KMS-11 (cell line): ENCODE data around the gene FAM222A.

Source experiments
- H2AFZ ChIP-seq: fragments of 200-600 bp; sonication (generic); 2 replicates; pipeline ENCODE4 v1.6.1; 2016; ENCODE audit warnings: antibody characterized with exemption, mixed run types, low read depth
- H3K27ac ChIP-seq: fragments of 200-600 bp; sonication (generic); 2 replicates; pipeline ENCODE4 v1.6.1; 2016; ENCODE audit warnings: mild to moderate bottlenecking, mixed run types
- H3K27me3 ChIP-seq: fragments of 200-600 bp; sonication (generic); 2 replicates; pipeline ENCODE4 v1.6.1; 2017; ENCODE audit warnings: mild to moderate bottlenecking, low read depth, mixed run types, moderate library complexity; ENCODE audit not compliant: insufficient read depth
- H3K36me3 ChIP-seq: fragments of 200-600 bp; sonication (generic); 2 replicates; pipeline ENCODE4 v1.6.1; 2017; ENCODE audit warnings: mild to moderate bottlenecking, mixed run types; ENCODE audit not compliant: insufficient read depth
- H3K4me1 ChIP-seq: fragments of 200-600 bp; sonication (generic); 2 replicates; pipeline ENCODE4 v1.6.1; 2016; ENCODE audit warnings: mild to moderate bottlenecking, low read depth, mixed run types; ENCODE audit not compliant: poor library complexity, severe bottlenecking
- H3K4me2 ChIP-seq: fragments of 200-600 bp; sonication (generic); 2 replicates; pipeline ENCODE4 v1.7.0; 2016; ENCODE audit warnings: mild to moderate bottlenecking, mixed run types
- H3K4me3 ChIP-seq: fragments of 200-600 bp; sonication (generic); IDR thresholded peaks from 2 replicates; pipeline ENCODE4 v1.6.1; 2017; ENCODE audit warnings: low read depth, low read length, mixed read lengths; ENCODE audit not compliant: insufficient read depth
- H3K79me2 ChIP-seq: fragments of 200-600 bp; sonication (generic); 2 replicates; pipeline ENCODE4 v1.6.1; 2016; ENCODE audit warnings: low read depth, mixed run types; ENCODE audit not compliant: insufficient read depth
- H3K9ac ChIP-seq: fragments of 200-600 bp; sonication (generic); 2 replicates; pipeline ENCODE4 v1.6.1; 2016; ENCODE audit warnings: mild to moderate bottlenecking, mixed run types
- H4K20me1 ChIP-seq: fragments of 200-600 bp; sonication (generic); 2 replicates; pipeline ENCODE4 v1.6.1; 2016; ENCODE audit warnings: mild to moderate bottlenecking, mixed run types; ENCODE audit not compliant: insufficient read depth
- TF ChIP-seq, protein P1 (sequence below): fragments of 200-600 bp; sonication (generic); conservative IDR thresholded peaks from 2 replicates; pipeline ENCODE4 v1.6.1; 2017; ENCODE audit warnings: low read depth, mild to moderate bottlenecking, antibody characterized with exemption, low read length, moderate library complexity, mixed read lengths

The FAM222A gene

DNA sequence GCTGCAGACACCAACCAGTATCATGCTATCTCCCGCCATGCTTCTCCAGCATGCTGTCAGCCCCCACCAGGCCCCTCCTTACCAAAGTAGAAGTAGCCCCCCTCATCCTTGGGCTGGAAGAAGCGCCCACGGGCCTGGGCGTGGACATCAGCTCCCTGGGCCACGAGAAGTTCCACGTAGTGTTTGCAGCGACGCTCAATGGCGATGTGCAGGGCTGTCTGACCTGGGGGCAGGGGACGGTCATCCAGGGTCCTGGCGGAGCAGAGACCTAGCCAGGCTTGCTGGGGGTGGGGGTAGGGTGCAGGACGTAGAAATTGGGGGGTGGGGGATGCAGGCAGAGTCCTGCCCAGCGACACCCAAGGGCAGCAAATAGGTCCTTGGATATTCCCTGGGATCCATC, 86.9 kb downstream of the FAM222A start:
- no peak overlapping the region for H3K9ac ChIP-seq
- H3K36me3 ChIP-seq: no peaks in the 10 kb centered on the region
- H3K4me1 ChIP-seq: no peaks in the 10 kb centered on the region
- H3K4me2 ChIP-seq: no peak overlapping the region
- H3K79me2 ChIP-seq: no peaks in the 10 kb centered on the region
- TF ChIP-seq, protein P1, sequence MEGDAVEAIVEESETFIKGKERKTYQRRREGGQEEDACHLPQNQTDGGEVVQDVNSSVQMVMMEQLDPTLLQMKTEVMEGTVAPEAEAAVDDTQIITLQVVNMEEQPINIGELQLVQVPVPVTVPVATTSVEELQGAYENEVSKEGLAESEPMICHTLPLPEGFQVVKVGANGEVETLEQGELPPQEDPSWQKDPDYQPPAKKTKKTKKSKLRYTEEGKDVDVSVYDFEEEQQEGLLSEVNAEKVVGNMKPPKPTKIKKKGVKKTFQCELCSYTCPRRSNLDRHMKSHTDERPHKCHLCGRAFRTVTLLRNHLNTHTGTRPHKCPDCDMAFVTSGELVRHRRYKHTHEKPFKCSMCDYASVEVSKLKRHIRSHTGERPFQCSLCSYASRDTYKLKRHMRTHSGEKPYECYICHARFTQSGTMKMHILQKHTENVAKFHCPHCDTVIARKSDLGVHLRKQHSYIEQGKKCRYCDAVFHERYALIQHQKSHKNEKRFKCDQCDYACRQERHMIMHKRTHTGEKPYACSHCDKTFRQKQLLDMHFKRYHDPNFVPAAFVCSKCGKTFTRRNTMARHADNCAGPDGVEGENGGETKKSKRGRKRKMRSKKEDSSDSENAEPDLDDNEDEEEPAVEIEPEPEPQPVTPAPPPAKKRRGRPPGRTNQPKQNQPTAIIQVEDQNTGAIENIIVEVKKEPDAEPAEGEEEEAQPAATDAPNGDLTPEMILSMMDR: no peak
- no peaks in the 10 kb centered on the region for H4K20me1 ChIP-seq
- H3K27ac ChIP-seq: no peak overlapping the region
- no peak overlapping the region for H3K4me3 ChIP-seq
- H3K27me3 ChIP-seq: no peaks in the 10 kb centered on the region; the same call in 1 of the 2 replicates
- no peak overlapping the region for H2AFZ ChIP-seq

GRCh38 chr12:109802828-109803227, 89.2 kb downstream of the FAM222A start:
- no peaks in the 10 kb centered on the region for H3K4me1 ChIP-seq
- H3K79me2 ChIP-seq: no peaks in the 10 kb centered on the region
- no peaks in the 10 kb centered on the region for H3K27me3 ChIP-seq
- H3K4me2 ChIP-seq: no peak overlapping the region
- no peaks in the 10 kb centered on the region for H3K36me3 ChIP-seq
- H4K20me1 ChIP-seq: no peaks in the 10 kb centered on the region
- H3K27ac ChIP-seq: no peak overlapping the region
- H3K4me3 ChIP-seq: no peak overlapping the region
- TF ChIP-seq, protein P1: no peak
- H2AFZ ChIP-seq: no peak overlapping the region
- no peak overlapping the region for H3K9ac ChIP-seq

DNA sequence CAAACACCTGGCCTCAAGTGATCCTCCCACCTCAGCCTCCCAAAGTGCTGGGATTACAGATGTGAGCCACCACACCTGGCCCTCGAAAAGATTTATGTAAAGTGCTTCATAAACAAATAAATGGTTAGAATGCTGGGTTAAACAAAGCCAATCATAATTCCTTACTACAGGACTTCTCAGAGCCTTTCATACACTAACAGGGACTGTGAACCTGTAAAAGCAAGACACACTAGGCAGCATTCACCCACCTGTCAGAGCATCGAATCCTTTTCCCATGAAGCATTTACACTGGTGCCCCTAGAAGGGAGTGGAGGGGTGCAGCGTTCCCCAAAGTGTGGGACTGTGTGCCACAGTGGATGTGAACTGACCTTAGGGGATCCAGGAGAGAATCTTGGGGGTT, 90.1 kb downstream of the FAM222A start:
- no peak overlapping the region for H3K4me3 ChIP-seq

GRCh38 chr12:109804820-109805761, 91.5 kb downstream of the FAM222A start:
- peak overlapping the region; percentile 10; the same call in 1 of the 2 replicates for H2AFZ ChIP-seq
- no peak overlapping the region for H3K4me3 ChIP-seq
- no peak overlapping the region for H3K4me2 ChIP-seq
- no peaks in the 10 kb centered on the region for H4K20me1 ChIP-seq
- no peak overlapping the region for H3K27ac ChIP-seq
- H3K9ac ChIP-seq: no peak overlapping the region
- no peaks in the 10 kb centered on the region for H3K4me1 ChIP-seq
- no peaks in the 10 kb centered on the region for H3K27me3 ChIP-seq
- TF ChIP-seq, protein P1: peak; percentile 92
- H3K79me2 ChIP-seq: no peaks in the 10 kb centered on the region
- no peaks in the 10 kb centered on the region for H3K36me3 ChIP-seq

More for the DNA sequence above, 90.1 kb downstream of the FAM222A start:
- H3K27ac ChIP-seq: no peak overlapping the region
- H3K27me3 ChIP-seq: no peaks in the 10 kb centered on the region
- H3K4me2 ChIP-seq: no peak overlapping the region
- H3K9ac ChIP-seq: no peak overlapping the region
- H3K79me2 ChIP-seq: no peaks in the 10 kb centered on the region
- TF ChIP-seq, protein P1: no peak
- no peaks in the 10 kb centered on the region for H3K4me1 ChIP-seq
- no peaks in the 10 kb centered on the region for H3K36me3 ChIP-seq
- H4K20me1 ChIP-seq: no peaks in the 10 kb centered on the region
- H2AFZ ChIP-seq: no peak overlapping the region
